NCI-H1417 (cell line): Measurements from ENCODE around the gene KLHL29.

Experiments
- DNase-seq, 3 experiments: peaks; one replicate each; lab custom pipeline; 2025; lab: John Stamatoyannopoulos, UW

Gene KLHL29

GRCh38 chr2:23422089-23423061 is 37.4 kb downstream of the KLHL29 start:
- no peak for DNase-seq

- DNase-seq, result no peak
Measured at GRCh38 chr2:23423062-23423872, 38.3 kb downstream of the KLHL29 start.

- no peak for DNase-seq
Measured at GRCh38 chr2:23423873-23424680, 39.1 kb downstream of the KLHL29 start.

DNA sequence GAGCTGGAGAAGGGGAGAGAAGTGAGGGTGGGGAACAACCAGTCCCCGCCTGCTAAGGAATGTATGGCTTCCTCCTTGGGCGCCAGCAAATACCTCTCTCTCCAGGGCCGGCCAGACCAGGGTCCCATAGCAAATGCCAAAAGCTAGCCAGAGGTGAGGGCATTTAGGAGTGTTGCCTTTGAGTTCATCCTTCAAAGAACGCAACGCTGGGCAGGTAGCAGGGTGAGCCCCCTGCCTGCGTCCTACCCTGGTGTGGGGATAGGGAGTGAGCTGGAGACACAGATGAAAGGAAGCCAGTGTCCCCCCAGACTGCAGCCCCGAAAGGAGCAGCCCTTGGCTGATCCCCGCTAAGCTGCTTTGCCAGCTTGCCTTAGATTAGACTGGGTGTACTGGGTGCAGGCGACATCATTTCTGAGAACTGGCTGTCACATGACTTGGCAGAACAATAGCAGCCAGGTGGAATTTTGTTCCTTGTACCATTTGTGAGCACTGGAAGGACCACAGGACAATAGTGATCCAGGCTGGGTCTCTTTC is 40.4 kb downstream of the KLHL29 start:
- no peak for DNase-seq

- DNase-seq, result no peak
Measured at GRCh38 chr2:23425885-23426262, 40.9 kb downstream of the KLHL29 start.

- DNase-seq, result no peak
Measured at GRCh38 chr2:23426263-23426905, 41.4 kb downstream of the KLHL29 start.

GRCh38 chr2:23427350-23427749 is 42.4 kb downstream of the KLHL29 start:
- DNase-seq, result no peak

DNA sequence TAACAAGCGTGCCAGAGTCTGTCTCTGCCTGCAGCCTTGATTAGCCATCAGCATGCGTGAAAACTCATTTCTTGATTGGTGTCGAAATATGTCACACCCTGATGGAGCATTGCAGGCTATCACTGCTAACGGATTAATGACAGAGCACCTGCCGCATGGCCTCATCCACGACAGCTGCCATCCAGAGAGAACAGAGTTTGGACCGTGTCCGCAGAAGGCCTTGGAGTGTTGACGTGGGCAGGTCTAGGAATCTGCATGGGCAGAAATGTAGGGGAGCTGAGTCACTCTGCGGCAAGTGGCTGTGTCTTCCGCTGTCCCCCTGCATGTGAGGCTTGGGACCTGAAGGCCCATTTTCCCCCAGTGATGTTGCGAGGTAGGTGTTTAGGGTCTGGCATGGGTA is 43.0 kb downstream of the KLHL29 start:
- DNase-seq, result no peak

GRCh38 chr2:23429036-23429435 is 44.1 kb downstream of the KLHL29 start:
- DNase-seq, result no peak

- DNase-seq, result no peak
Measured at GRCh38 chr2:23430263-23430662, 45.3 kb downstream of the KLHL29 start.

DNA sequence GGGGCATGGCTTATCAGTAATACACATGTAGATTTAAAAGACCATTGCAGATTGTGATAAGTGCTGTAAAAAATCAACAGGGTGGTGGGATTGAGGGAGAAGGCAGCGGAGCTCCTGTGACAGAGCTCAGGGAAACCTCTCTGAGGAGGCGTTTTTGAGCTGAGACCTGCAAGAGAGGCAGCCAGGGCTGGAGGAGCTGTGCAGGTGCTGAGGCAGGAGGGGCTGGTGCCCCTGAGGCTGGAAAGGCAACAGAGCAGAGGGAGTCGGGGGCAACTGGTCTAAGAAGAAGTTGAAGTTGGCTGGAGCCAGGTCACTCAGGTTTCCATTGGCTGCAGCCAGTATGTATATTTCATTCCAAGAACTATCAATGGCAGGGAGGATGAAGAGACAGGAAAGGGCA is 47.6 kb downstream of the KLHL29 start:
- no peak for DNase-seq

DNA sequence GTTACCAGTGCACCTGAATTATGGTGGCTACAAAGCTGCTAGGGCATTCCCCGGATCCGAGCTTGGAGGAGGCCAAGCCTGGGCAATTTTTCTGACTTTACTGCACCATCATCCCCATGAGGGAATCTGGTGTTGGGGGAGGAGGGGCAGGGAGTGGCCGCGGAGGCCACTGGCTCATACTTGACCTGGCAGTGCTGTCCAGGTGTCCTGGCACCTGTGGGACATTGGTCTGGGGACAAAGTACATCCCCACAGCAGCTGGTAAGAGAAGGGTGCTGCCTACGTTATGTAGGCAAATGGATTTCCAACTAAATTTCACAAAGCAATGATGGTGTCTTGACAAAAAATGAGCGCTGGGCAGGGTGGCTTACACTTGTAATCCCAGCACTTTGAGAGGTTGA is 48.3 kb downstream of the KLHL29 start:
- DNase-seq, result no peak

DNA sequence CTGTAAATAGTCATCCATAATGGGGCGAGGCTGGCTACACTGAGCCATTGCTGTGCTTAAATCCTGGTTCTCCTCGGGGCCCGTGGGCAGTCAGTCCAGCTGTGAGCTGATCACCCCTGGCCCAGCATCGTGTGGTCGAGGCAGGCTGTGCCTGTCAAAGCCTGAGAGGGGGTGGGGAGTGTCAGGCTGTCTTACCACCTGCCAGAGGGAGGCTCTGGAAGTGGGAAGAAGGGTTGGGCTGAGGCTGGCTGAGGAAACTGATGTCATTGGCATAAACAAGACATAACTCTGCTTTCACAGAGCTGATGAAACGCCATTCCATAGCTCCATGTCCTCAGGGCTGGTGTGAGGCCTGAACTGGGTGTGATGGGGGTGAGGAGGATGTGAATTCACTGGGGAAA is 49.7 kb downstream of the KLHL29 start:
- no peak for DNase-seq

GRCh38 chr2:23435250-23436035 is 50.5 kb downstream of the KLHL29 start:
- DNase-seq, result no peak

GRCh38 chr2:23436346-23437098 is 51.5 kb downstream of the KLHL29 start:
- DNase-seq, result peak in 1 of 3 experiments; percentile 30

DNA sequence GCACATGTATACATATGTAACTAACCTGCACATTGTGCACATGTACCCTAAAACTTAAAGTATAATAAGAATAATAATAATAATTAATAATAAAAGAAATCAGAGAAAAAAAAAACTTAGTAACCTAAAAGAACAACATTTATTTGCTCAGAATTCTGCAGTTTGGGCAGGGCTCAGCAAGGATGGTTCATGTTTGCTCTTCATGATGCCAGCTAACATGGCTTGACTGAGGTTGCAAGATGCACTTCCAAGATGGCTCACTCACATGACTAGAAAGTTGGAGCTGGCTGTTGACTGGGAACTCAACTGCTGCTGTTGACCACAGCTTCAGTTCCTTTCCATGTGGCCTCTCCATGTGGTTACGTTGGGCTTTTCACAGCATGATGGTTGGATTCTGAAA is 56.4 kb downstream of the KLHL29 start:
- no peak for DNase-seq

GRCh38 chr2:23445450-23445868 is 60.5 kb downstream of the KLHL29 start:
- no peak for DNase-seq

DNA sequence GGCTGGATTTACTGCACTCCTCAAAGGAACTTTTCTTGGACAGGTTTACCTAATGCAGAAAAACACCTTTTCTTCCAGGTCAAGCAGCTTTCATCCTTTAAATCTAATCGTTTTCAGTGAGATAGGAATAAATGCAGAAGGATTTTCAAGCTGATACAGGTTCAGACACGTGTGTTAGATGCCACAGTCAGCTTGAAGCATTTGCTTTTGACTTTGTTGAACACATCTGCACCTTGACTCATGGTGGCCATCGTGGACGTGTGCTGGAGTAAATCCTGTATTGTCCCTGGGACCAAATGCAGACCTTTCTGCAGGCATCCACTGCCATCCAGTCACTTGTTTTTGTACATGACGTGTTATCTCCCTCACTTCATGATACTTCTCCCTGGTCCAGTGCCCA is 61.9 kb downstream of the KLHL29 start:
- DNase-seq, result no peak

DNA sequence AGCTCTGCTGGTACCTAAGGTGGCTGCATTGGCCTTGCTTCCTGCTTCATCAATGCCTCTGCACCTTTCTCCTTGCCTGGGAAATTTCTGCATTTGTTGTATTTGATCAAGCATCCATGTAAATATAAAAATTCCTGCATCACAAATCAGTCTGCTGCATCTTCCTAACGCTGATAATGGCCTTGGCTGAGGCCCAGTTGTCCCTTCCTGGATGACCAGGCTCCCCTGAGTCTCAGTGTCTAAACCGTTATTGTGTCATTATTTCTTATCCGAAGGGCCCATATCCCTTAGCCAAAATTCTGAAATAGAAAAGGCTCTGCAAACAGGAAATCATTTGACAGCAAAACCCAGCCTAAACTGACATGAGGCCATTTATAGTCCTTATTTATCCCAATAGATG is 62.4 kb downstream of the KLHL29 start:
- no peak for DNase-seq

- no peak for DNase-seq
Measured at GRCh38 chr2:23448906-23449305, 63.9 kb downstream of the KLHL29 start.
